ENCODE data around the gene MAD1L1.

GRCh38 chr7:2259480-2259879 lies 26.7 kb upstream of the MAD1L1 start:
- TF ChIP-seq POLR2AphosphoS5 (IDR thresholded peaks at IDR 0.05; ENCODE audit: low read depth, low read length) (no peak), POLR2A (IDR thresholded peaks at IDR 0.05; ENCODE audit: low read depth, low read length) (no peak)
